GM19463 (cell line): ENCODE measurements around the gene TAGLN3.

Source experiments
- ATAC-seq: cut with Tn5 transposase; IDR thresholded peaks from one replicate; pipeline ENCODE4 v1.9.1; 2021; ENCODE audit warnings: mild to moderate bottlenecking, moderate library complexity; ENCODE audit not compliant: unreplicated experiment

TAGLN3 gene

GRCh38 chr3:111976254-111976653 lies 22.5 kb upstream of the TAGLN3 start:
- ATAC-seq: no peak

- ATAC-seq: peak; percentile 94
Measured at GRCh38 chr3:111978583-111979433, 19.9 kb upstream of the TAGLN3 start, which contains the start of gene ABHD10. Gene ABHD10 (plus strand): TSS chr3:111979026. CDS start chr3:111979062, 36 bp downstream.

- ATAC-seq: peak; percentile 27
Measured at GRCh38 chr3:111979434-111980038, 19.2 kb upstream of the TAGLN3 start.

DNA sequence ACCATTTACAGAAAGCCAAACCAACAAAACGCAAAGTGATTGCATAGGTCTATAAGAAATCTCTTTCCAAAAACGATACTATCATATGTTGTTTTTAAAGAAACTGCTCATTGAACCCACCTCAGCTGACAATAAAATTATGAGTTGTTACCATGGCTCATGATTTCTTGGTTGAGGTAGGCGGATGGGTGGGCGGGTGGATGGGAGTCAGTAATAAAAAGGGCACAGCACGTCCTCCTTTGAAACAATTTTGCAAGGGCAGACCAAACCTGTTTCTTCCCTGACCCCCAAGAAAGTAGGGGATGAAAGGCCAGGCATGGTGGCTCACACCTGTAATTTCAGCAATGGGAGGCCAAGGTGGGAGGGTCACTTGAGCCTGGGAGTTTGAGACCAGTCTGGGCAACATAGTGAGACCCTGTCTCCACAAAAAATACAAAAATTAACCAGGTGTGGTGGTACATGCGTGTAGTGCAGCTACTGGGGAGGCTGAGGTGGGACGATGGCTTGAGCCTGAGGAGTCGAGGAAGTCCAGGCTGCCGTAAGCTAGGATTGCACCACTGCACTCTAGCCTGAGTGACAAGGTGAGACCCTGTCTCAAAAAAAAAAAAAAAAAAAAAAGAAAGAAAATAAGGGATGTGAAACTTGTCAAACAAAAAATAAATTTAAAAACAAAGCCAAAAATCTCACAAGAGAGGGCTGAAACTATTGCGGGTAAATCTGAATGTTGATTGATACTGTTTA lies 17.8 kb upstream of the TAGLN3 start:
- no peak for ATAC-seq

DNA sequence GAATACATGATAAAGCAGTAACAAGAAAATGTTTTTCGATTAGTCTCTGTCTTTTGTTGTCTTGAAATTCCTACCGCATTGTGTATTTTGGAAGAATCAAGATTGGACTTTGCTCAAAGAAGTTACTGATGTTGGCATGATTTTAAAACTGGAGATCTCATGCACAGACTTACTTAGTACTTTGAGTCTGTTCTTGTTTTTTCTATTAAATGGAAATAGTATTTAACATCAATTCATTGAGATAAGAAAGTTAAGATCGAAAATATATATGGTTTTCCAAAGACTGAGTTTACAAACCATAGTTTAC lies 17.3 kb upstream of the TAGLN3 start:
- no peak for ATAC-seq

DNA sequence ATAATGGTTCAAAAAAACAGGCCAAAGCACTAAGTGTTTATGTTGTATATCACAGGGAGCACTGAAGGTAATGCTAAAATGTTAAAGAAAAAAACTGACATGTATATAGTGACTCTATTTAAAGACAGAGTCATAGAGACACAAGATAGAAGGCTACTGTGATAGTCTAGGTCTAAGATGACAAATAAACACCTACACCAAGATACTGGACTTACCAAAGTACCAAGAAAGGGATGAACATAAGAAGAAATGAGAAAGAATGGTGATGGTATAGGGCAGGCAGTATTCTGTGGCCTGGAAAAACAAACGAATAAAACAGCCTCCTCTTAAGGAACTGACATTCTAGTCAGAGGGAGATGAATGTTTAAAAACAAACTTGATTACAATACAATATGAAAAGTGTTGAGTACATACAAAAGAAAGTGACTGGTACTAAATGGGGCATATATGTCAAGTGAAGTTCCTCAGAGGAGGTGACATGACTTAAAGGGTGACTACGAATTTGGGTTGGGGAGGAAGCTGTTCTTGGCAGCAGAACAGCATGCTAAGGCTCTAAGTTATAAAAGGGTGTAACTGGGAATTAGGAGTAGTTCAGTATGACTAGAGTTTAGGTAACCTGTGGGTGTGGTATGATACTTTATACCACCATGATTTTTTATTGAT lies 14.0 kb upstream of the TAGLN3 start:
- ATAC-seq: no peak

DNA sequence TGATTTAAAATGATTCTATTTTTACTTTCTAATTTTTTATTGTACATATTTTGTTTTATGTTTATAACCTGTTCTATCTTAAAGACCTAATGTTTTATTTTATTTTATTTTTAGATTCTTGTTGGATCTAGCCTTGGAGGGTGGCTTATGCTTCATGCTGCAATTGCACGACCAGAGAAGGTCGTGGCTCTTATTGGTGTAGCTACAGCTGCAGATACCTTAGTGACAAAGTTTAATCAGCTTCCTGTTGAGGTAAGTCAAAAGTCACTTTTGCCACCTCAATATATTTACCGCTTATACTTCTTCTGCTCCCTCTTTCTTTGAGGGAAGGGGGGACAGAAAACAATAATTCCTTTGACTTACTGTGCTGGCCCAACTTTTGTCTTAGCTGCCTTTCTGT lies 11.9 kb upstream of the TAGLN3 start:
- no peak for ATAC-seq

DNA sequence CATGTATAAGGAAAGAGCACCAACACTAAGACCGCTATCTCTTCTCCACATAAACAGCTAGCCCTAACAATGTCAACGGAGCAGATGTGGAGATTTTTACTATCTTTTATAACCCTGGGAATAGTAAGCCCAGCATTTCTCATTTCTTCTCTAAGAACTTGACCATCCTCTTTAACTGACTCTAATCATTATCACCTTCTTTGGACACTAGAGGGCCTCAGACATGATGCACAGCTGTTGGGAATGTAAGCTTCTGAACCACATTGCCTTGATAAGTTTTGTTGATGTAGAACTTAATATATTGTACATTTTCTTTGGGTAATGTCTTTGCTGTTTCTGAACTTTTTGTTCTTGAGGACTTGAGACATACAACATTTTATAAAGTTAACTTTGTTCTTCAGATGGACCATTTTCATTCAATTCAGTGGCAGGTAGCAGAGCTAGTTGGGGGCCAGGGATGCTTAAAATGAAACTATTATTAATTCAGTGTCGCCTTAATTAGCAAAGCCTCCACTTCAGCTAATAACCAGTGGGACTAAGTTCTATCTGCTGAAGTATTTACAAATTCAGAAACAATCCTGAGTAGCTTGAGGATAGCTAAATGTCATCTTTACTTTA lies 9.6 kb upstream of the TAGLN3 start:
- peak; percentile 95 for ATAC-seq

GRCh38 chr3:111993038-111993437 lies 5.7 kb upstream of the TAGLN3 start:
- ATAC-seq: no peak

- ATAC-seq: peak; percentile 43
Measured at GRCh38 chr3:111999484-112000324, 982 bp downstream of the TAGLN3 start.

DNA sequence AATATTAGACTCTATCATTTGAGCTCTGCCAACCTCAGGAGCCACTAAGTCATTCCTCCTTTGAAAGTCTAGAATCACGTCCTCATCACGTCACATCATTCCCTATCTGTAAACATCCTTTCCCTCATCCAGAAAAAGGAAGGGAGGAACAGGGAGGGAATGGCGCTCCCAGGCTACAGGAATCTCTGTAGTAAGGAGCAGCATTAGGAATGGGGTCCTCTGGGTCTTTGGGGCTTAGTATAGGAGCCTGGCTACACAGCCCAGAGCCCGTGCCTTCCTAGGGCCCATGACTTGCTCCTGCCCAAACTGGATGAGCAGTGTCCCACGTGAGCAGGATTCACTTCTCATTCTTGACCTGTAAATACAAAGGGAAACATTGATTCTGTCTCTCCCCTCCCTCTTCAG lies 1.6 kb downstream of the TAGLN3 start:
- no peak for ATAC-seq

- ATAC-seq: no peak
Measured at GRCh38 chr3:112000966-112001365, 2.2 kb downstream of the TAGLN3 start.

DNA sequence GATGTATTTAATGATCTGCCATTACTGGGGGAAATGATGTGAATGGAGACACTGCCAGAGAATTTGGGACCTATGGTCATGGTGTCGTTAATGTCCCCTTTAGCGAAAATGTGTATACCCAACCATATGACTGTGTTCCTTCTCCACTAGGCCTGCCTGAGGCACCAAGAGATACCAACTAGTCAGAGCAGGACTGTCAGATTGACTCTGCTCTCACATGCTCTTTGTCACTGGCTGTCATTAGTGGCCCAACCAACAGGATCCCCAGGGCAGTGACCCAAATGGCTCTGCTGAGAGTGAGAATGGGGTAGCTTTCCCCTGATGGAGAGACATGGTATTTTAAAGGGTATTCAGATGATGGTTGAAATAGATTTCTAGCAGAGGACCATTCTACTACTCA lies 2.8 kb downstream of the TAGLN3 start:
- ATAC-seq: no peak

- no peak for ATAC-seq
Measured at GRCh38 chr3:112002096-112002971, 3.6 kb downstream of the TAGLN3 start.

DNA sequence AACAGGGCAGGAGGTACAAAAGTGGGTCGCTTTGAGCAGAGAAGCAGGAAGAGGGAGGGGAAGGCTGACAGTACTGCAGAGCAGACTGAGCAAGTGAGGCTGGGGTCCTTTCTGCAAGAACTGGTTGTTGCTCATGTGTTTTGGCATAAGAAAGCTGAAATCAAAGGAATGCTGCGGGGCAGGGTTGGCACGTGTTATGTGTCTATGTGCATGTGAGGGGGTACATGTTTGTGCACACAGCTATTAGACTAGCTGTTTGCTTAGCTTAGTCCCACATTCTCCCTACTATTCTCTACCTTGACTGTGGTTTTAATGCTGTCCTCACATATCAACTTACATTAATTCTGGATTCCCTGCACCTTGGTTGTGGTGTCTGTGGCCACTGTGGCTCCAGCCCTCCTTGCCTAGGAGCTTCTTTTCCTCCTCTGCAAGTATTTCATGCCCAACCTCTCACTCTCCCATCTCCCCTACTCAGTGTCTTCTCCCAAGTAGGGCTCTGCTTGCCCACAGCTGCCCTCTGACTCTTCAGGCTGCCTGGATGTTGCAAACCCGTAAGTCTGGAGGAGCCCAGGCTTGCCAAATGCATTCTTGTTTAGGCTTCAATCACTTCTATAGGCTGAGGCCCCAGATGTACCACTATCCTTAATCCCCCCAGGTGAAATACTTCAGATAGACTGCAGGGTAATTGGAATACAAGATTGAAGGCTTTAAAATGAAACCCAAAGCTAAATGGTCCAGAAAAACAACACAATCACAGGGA lies 4.8 kb downstream of the TAGLN3 start:
- ATAC-seq: no peak

- ATAC-seq: no peak
Measured at GRCh38 chr3:112004187-112004586, 5.5 kb downstream of the TAGLN3 start.

- no peak for ATAC-seq
Measured at GRCh38 chr3:112004669-112005068, 5.9 kb downstream of the TAGLN3 start.

GRCh38 chr3:112005091-112005672 lies 6.5 kb downstream of the TAGLN3 start:
- ATAC-seq: peak; percentile 64
